Liver (tissue), 9 donors: Measurements from ENCODE around the gene TRMT10A. TPM values are rescaled to one million over a fixed set of nuclear protein-coding genes. Genes with fewer than 3 reads are reported as not detected.
A peak's percentile ranks its signal among the peaks of the same experiment; 100 is the strongest.

ENCODE experiments used
- DNase-seq: peaks from one replicate; pipeline ENCODE4 v3.0.0-alpha.2; 2017; ENCODE audit warnings: low spot score
- H3K27ac ChIP-seq, 2 donors: one replicate each; pipeline ENCODE4 v1.7.0; 2013; ENCODE audit warnings: inconsistent platforms in 2 of 2, low read length in 2 of 2, control low read depth in 1 of 2, low read depth in 1 of 2, mild to moderate bottlenecking in 1 of 2
- H3K27me3 ChIP-seq, 4 donors: one replicate each; pipeline versions ENCODE4 v1.6.1 to v1.7.0; 2013; ENCODE audit warnings: low read length in 3 of 4, inconsistent platforms in 1 of 4, mild to moderate bottlenecking in 1 of 4, moderate library complexity in 1 of 4; ENCODE audit not compliant: control insufficient read depth in 4 of 4, insufficient read depth in 4 of 4
- H3K36me3 ChIP-seq, 4 donors: one replicate each; pipeline versions ENCODE4 v1.6.1 to v1.7.0; 2013; ENCODE audit warnings: low read length in 3 of 4, mild to moderate bottlenecking in 3 of 4, low read depth in 1 of 4, moderate library complexity in 1 of 4; ENCODE audit not compliant: control insufficient read depth in 4 of 4, insufficient read depth in 3 of 4
- H3K4me1 ChIP-seq, 4 donors: one replicate each; pipeline versions ENCODE4 v1.6.1 to v1.7.0; 2013; ENCODE audit warnings: low read length in 3 of 4, mild to moderate bottlenecking in 3 of 4, moderate library complexity in 1 of 4; ENCODE audit not compliant: control insufficient read depth in 4 of 4, insufficient read depth in 4 of 4
- H3K4me3 ChIP-seq, 3 donors: one replicate each; pipeline versions ENCODE4 v1.6.1 to v1.7.0; 2013; ENCODE audit warnings: low read length in 3 of 3, control low read depth in 1 of 3, low read depth in 1 of 3, mild to moderate bottlenecking in 1 of 3
- H3K9ac ChIP-seq, 2 donors: one replicate each; pipeline ENCODE4 v1.7.0; 2013; ENCODE audit warnings: low read length in 2 of 2, mild to moderate bottlenecking in 2 of 2, moderate library complexity in 2 of 2, control low read depth in 1 of 2, low read depth in 1 of 2
- H3K9me3 ChIP-seq, 4 donors: one replicate each; pipeline versions ENCODE4 v1.6.1 to v1.7.0; 2013; ENCODE audit warnings: low read length in 3 of 4; ENCODE audit not compliant: control insufficient read depth in 4 of 4
- EGR1 ChIP-seq, 2 donors: IDR thresholded peaks; 2 replicates each; pipeline ENCODE4 v1.6.1; 2016 to 2018; ENCODE audit warnings: antibody characterized with exemption in 2 of 2, low read depth in 2 of 2
- FOXA1 ChIP-seq: IDR thresholded peaks from 2 replicates; pipeline ENCODE4 v1.6.1; 2016; ENCODE audit warnings: antibody characterized with exemption
- FOXA2 ChIP-seq: IDR thresholded peaks from 2 replicates; pipeline ENCODE4 v1.6.1; 2016; ENCODE audit warnings: antibody characterized with exemption
- GABPA ChIP-seq, 2 donors: IDR thresholded peaks in 1 of 2; conservative IDR thresholded peaks in 1 of 2; 2 replicates each; pipeline ENCODE4 v1.6.1; 2016; ENCODE audit warnings: antibody characterized with exemption in 2 of 2, mild to moderate bottlenecking in 1 of 2, moderate library complexity in 1 of 2
- HNF4A ChIP-seq, 2 donors: conservative IDR thresholded peaks; 2 replicates each; pipeline ENCODE4 v1.6.1; 2016; ENCODE audit warnings: antibody characterized with exemption in 2 of 2, mild to moderate bottlenecking in 2 of 2
- HNF4G ChIP-seq: IDR thresholded peaks from 2 replicates; pipeline ENCODE4 v1.6.1; 2016; ENCODE audit warnings: antibody characterized with exemption
- JUND ChIP-seq, 2 donors: IDR thresholded peaks; 2 replicates each; pipeline ENCODE4 v1.6.1; 2016; ENCODE audit warnings: antibody characterized with exemption in 2 of 2
- MAX ChIP-seq: IDR thresholded peaks from 2 replicates; pipeline ENCODE4 v1.6.1; 2016; ENCODE audit warnings: antibody characterized with exemption
- NR2F2 ChIP-seq: IDR thresholded peaks from 2 replicates; pipeline ENCODE4 v1.6.1; 2016; ENCODE audit warnings: antibody characterized with exemption
- TAF1 ChIP-seq: conservative IDR thresholded peaks from 2 replicates; pipeline ENCODE4 v1.6.1; 2016; ENCODE audit warnings: antibody characterized with exemption, mild to moderate bottlenecking
- YY1 ChIP-seq: IDR thresholded peaks from 2 replicates; pipeline ENCODE4 v1.6.1; 2016; ENCODE audit warnings: antibody characterized with exemption, mild to moderate bottlenecking
- WGBS: extraction: QIAGEN DNeasy Blood & Tissue Kit; methylation state at CpG from one replicate; pipeline ENCODE4 v1.1.7; 2013; 5-methylcytosine and 5-hydroxymethylcytosine counted together
- polyA plus RNA-seq, 2 donors: library from polyadenylated mRNA; stranded (reverse) in 1 of 2; unstranded in 1 of 2; fragments of 200-250 nt in 1 of 2; fragments of >200 nt in 1 of 2; fragmentation: Nextera tagmentation in 1 of 2; extraction: Ambion mirVana in 1 of 2; gene quantifications; one replicate each; pipeline versions ENCODE4 v1.2.1 to v1.2.3, GENCODE V29; 2013 to 2015
- total RNA-seq, 2 donors: library from RNA; depleted of rRNA; stranded (reverse); fragments of >200 nt; gene quantifications; one replicate each; pipeline ENCODE4 v1.2.3, GENCODE V29; 2014
- TF ChIP-seq, protein P1 (sequence below): IDR thresholded peaks from 2 replicates; pipeline ENCODE4 v1.6.1; 2016; ENCODE audit warnings: antibody characterized with exemption
- TF ChIP-seq, protein P2 (sequence below): IDR thresholded peaks from 2 replicates; pipeline ENCODE4 v1.6.1; 2016; ENCODE audit warnings: antibody characterized with exemption, mild to moderate bottlenecking
- TF ChIP-seq, protein P3 (sequence below): fragments of 150-350 bp; IDR thresholded peaks from 2 replicates; pipeline ENCODE4 v1.5.1; 2017; ENCODE audit warnings: improper control_type of control experiment, low read depth, low read length; ENCODE audit not compliant: missing input control
- donor health status: healthy.
- donor health status: healthy.
- donor health status: healthy.
- donor health status: healthy.
- donor health status: healthy.

The TRMT10A gene
- total and polyA plus RNA-seq, 4 donors, result 2.8 to 6.8 (median 3.4) TPM

- Histone ChIP-seq H3K27ac (peak overlapping the region in 1 of 2 donors; percentile 14), H3K9me3 (no peaks in the 10 kb centered on the region), H3K36me3 (peaks cover 0 to 45% (median 19%) of the 10 kb centered on the region in 4 donors), H3K27me3 (no peaks in the 10 kb centered on the region), H3K4me3 (no peak overlapping the region), H3K4me1 (peaks cover 5 to 27% (median 13%) of the 10 kb centered on the region in 4 donors), H3K9ac (no peak overlapping the region)
- WGBS, result 21% methylated on average over 1 of the region's 1 CpG
- TF ChIP-seq TAF1 (no peak), JUND (IDR thresholded peaks at IDR 0.05) (no peak), NR2F2 (no peak)
- no peak for DNase-seq
Observed at GRCh38 chr4:99586797-99587196, 23.0 kb upstream of the TRMT10A start.

DNA sequence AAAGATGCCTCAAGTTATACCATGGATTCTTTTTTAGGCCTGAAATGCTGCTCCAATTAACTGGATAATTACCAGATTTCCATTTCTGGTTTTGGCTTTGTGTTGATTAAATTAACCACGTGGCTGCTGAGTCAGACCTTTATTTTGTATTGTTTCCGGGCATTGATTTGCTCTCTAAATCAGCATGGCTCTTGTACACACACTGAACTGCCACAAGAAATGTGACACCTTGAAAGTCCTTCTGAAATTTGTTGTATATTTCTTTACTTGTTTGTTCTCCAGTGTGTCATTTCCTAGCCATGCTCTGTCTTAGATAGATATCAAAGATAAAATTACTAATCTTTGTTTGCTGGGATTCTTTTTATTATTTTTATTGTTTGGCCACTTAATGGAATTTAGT lies 22.5 kb upstream of the TRMT10A start:
- H3K9ac ChIP-seq, result no peak overlapping the region
- peaks cover 0 to 45% (median 19%) of the 10 kb centered on the region in 4 donors for H3K36me3 ChIP-seq
- H3K27me3 ChIP-seq, result no peaks in the 10 kb centered on the region
- no peak for DNase-seq
- H3K27ac ChIP-seq, result peak overlapping the region in 1 of 2 donors; percentile 14
- no peaks in the 10 kb centered on the region for H3K9me3 ChIP-seq
- TF ChIP-seq FOXA1 (no peak), MAX (no peak), EGR1 (IDR thresholded peaks at IDR 0.05; ENCODE audit: low read depth in 2 of 2) (no peak), FOXA2 (no peak), HNF4A (conservative IDR thresholded peaks at IDR 0.05) (no peak), GABPA (IDR thresholded peaks at IDR 0.05 in 1 of 2, conservative IDR thresholded peaks at IDR 0.05 in 1 of 2) (no peak), TAF1 (no peak), YY1 (no peak), JUND (IDR thresholded peaks at IDR 0.05) (no peak), NR2F2 (no peak), HNF4G (no peak)
- TF ChIP-seq, protein P1, sequence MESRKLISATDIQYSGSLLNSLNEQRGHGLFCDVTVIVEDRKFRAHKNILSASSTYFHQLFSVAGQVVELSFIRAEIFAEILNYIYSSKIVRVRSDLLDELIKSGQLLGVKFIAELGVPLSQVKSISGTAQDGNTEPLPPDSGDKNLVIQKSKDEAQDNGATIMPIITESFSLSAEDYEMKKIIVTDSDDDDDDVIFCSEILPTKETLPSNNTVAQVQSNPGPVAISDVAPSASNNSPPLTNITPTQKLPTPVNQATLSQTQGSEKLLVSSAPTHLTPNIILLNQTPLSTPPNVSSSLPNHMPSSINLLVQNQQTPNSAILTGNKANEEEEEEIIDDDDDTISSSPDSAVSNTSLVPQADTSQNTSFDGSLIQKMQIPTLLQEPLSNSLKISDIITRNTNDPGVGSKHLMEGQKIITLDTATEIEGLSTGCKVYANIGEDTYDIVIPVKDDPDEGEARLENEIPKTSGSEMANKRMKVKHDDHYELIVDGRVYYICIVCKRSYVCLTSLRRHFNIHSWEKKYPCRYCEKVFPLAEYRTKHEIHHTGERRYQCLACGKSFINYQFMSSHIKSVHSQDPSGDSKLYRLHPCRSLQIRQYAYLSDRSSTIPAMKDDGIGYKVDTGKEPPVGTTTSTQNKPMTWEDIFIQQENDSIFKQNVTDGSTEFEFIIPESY, result no peak
- TF ChIP-seq, protein P2, sequence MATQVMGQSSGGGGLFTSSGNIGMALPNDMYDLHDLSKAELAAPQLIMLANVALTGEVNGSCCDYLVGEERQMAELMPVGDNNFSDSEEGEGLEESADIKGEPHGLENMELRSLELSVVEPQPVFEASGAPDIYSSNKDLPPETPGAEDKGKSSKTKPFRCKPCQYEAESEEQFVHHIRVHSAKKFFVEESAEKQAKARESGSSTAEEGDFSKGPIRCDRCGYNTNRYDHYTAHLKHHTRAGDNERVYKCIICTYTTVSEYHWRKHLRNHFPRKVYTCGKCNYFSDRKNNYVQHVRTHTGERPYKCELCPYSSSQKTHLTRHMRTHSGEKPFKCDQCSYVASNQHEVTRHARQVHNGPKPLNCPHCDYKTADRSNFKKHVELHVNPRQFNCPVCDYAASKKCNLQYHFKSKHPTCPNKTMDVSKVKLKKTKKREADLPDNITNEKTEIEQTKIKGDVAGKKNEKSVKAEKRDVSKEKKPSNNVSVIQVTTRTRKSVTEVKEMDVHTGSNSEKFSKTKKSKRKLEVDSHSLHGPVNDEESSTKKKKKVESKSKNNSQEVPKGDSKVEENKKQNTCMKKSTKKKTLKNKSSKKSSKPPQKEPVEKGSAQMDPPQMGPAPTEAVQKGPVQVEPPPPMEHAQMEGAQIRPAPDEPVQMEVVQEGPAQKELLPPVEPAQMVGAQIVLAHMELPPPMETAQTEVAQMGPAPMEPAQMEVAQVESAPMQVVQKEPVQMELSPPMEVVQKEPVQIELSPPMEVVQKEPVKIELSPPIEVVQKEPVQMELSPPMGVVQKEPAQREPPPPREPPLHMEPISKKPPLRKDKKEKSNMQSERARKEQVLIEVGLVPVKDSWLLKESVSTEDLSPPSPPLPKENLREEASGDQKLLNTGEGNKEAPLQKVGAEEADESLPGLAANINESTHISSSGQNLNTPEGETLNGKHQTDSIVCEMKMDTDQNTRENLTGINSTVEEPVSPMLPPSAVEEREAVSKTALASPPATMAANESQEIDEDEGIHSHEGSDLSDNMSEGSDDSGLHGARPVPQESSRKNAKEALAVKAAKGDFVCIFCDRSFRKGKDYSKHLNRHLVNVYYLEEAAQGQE, result no peak
- TF ChIP-seq, protein P3, sequence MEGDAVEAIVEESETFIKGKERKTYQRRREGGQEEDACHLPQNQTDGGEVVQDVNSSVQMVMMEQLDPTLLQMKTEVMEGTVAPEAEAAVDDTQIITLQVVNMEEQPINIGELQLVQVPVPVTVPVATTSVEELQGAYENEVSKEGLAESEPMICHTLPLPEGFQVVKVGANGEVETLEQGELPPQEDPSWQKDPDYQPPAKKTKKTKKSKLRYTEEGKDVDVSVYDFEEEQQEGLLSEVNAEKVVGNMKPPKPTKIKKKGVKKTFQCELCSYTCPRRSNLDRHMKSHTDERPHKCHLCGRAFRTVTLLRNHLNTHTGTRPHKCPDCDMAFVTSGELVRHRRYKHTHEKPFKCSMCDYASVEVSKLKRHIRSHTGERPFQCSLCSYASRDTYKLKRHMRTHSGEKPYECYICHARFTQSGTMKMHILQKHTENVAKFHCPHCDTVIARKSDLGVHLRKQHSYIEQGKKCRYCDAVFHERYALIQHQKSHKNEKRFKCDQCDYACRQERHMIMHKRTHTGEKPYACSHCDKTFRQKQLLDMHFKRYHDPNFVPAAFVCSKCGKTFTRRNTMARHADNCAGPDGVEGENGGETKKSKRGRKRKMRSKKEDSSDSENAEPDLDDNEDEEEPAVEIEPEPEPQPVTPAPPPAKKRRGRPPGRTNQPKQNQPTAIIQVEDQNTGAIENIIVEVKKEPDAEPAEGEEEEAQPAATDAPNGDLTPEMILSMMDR, result no peak
- H3K4me1 ChIP-seq, result peaks cover 5 to 28% (median 16%) of the 10 kb centered on the region in 4 donors
- H3K4me3 ChIP-seq, result no peak overlapping the region
- 36% methylated on average over 2 of the region's 2 CpGs for WGBS
